WI38 (cell line): ENCODE measurements around the gene WWOX.

Experiments
- H3K4me3 ChIP-seq: 2 replicates; pipeline ENCODE4 v1.5.1; 2011; ENCODE audit warnings: low read depth, mild to moderate bottlenecking, control low read depth, low read length
- CTCF ChIP-seq: IDR thresholded peaks from 2 replicates; pipeline ENCODE4 v1.5.1; 2012; ENCODE audit warnings: low read depth, mild to moderate bottlenecking, control low read depth, low read length

Gene WWOX

DNA sequence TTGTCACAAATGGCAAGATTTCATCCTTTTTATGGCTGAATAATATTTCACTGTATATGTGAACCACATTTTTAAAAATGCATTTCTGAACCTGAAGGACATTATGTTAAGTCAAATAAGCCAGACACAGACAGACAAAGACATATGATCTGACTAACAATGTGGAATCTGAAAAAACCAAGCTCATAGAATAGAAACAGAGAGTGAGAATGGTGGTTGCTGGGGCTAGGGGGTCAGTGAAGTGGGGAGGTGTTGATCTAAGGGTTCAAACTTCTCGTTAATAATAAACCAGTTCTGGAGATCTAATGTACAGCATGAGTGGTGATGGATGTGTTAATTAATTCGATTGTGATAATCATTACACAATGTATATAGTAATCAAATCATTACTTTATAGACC lies 475.1 kb downstream of the WWOX start:
- TF ChIP-seq CTCF, result no peak
- H3K4me3 ChIP-seq, result no peak overlapping the region

GRCh38 chr16:78576941-78577340 lies 477.5 kb downstream of the WWOX start:
- no peak overlapping the region for H3K4me3 ChIP-seq
- no peak for TF ChIP-seq CTCF

DNA sequence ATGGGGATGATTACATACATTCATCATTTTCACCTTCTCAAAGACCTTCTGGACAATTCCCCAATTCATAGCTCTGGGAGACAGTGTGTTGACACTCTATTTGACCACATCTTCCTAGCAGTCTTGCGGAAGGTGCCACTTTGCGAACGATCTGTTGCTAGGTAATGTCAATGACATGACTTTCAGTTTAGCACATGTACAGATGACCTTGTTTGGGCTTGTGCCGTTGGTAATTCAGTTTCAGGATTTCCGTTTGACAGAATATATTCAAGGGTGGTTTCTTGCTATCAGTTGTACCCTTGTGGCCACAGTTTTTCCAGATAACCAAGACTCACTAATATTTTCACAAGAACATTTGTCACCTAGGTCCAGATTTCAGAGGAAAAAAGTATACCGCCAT lies 478.2 kb downstream of the WWOX start:
- no peak overlapping the region for H3K4me3 ChIP-seq
- no peak for TF ChIP-seq CTCF

- no peak for TF ChIP-seq CTCF
- H3K4me3 ChIP-seq, result no peak overlapping the region
These were observed 479.6 kb downstream of the WWOX start for GRCh38 chr16:78579020-78579419.

- H3K4me3 ChIP-seq, result no peak overlapping the region
- TF ChIP-seq CTCF, result no peak
These were observed 484.0 kb downstream of the WWOX start for GRCh38 chr16:78583441-78583840.

DNA sequence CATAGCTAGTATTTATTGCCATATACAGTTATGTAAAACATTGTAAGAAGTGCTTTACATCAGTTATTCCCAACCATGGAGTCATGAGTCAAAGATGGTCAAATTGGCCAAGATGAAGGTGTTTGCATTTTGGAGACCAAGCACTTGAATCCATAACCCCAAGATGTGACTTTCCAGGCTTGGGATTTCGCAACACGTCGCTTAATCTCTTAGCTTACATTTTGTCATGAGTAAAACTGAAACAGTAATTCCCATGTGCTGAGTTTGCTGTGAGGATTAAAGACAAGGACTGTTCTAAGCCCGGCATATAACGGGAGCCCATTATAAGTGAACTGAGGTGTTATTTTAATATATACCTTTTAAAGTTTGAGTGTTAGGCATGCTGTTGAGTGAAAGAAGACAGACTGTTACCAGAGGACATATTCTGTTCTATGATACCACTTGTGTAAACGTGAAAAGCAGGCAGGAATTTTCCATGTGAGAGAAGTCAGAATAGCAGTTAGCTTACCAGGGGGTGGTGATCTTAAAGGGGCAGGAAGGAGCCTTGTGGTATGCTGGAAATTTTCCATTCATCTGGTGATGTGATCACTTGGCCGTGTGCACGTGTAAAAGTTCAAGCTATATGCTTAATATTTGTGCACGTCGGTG lies 484.9 kb downstream of the WWOX start:
- H3K4me3 ChIP-seq, result no peak overlapping the region
- TF ChIP-seq CTCF, result no peak

- H3K4me3 ChIP-seq, result no peak overlapping the region
- no peak for TF ChIP-seq CTCF
These were observed 485.5 kb downstream of the WWOX start for GRCh38 chr16:78584991-78585390.
